IPS-20b (cell line): ENCODE data around the gene LCAT.

ENCODE experiments used
- H3K27ac ChIP-seq: one replicate; pipeline ENCODE4 v1.5.1; 2013; ENCODE audit warnings: low read length
- H3K27me3 ChIP-seq: 2 replicates; pipeline ENCODE4 v1.6.1; 2013; ENCODE audit warnings: mild to moderate bottlenecking, low read length, inconsistent platforms; ENCODE audit not compliant: insufficient read depth
- H3K36me3 ChIP-seq: 2 replicates; pipeline ENCODE4 v1.6.1; 2013; ENCODE audit warnings: low read depth, mild to moderate bottlenecking, inconsistent platforms, low read length, moderate library complexity; ENCODE audit not compliant: insufficient read depth
- H3K4me1 ChIP-seq: 2 replicates; pipeline ENCODE4 v1.6.1; 2013; ENCODE audit warnings: mild to moderate bottlenecking, control low read depth, inconsistent platforms, low read length, moderate library complexity; ENCODE audit not compliant: insufficient read depth
- H3K4me3 ChIP-seq: 2 replicates; pipeline ENCODE4 v1.5.1; 2013; ENCODE audit warnings: mild to moderate bottlenecking, low read length, inconsistent platforms
- H3K9ac ChIP-seq: 2 replicates; pipeline ENCODE4 v1.6.1; 2013; ENCODE audit warnings: low read depth, mild to moderate bottlenecking, inconsistent platforms, low read length, moderate library complexity
- H3K9me3 ChIP-seq: 2 replicates; pipeline ENCODE4 v1.6.1; 2013; ENCODE audit warnings: mild to moderate bottlenecking, low read depth, low read length, inconsistent platforms; ENCODE audit not compliant: insufficient read depth

LCAT gene

DNA sequence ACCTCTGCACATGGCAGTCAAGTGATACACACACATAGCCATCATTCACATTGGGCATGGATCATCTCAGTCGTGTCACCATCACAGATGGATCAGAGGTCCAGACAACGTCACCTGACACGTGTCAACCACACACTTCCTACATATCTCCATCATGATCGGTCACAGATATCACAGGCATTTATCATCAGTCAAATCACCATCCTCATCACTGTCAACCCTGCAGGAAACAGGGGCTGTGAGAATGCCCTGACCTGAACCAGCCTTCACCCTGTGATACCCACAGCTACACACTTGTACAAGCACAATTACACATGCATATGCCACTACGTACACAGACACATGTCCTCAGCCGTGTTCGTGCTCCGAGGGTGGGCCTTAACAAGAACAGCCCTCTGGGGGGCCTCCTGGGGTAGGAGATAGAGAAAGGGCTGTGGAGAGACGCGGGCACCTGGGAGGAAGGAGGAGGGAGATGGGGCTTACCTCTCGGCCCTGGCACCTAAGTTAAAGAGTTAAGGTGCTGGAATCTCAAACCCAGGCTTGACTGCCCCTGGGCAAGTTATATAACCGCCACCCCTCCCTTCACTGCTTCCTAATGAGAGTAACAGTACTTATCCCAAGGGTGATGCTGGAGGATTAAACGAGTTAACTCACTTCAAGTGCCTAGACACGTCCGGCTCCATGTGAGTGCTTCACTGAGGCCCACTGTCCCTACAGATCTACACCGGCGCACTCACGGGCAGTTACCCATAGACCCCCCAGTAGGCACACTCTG lies 23.4 kb upstream of the LCAT start:
- peaks cover 25% of the 10 kb centered on the region for H3K4me1 ChIP-seq
- H3K36me3 ChIP-seq, result peaks cover 11% of the 10 kb centered on the region
- H3K27ac ChIP-seq, result no peak overlapping the region
- peaks cover 8% of the 10 kb centered on the region; the same call in 1 of the 2 replicates for H3K27me3 ChIP-seq
- H3K9ac ChIP-seq, result peak overlapping the region; percentile 65; the same call in 1 of the 2 replicates
- peak overlapping the region; percentile 72 for H3K4me3 ChIP-seq
- no peaks in the 10 kb centered on the region for H3K9me3 ChIP-seq

DNA sequence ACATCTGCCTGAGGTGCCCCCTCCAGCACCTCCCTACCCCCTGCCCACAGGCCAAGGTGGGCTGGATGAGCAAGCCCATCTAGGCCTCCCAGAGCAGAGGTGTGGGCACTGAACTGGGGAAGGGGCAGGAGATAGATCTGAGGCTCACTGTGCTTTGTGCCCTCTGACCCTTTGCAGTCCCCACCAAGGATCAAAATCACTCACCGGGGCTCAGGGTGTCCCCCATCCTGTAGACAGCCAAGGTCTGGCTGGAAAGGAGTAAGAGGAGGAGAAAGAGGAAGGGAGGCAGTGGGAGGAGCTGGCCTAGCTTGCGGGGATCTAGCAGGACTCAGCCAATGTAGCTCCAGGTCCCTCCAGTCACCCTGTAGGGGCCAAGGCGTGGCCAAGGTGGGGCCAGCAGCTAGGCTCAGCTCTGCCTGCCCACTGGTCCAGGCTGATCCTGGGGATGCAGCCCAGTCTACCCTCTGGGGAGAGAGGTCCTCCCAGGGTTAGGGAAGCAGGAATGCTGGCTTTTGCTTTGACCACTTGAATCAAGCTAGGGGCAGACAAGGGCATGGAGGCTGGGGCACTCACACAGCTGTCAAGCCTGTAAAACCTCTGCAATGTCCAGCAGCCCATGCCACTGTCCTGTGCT lies 22.7 kb upstream of the LCAT start:
- H3K4me3 ChIP-seq, result peak overlapping the region; percentile 72; the same call in 1 of the 2 replicates
- H3K36me3 ChIP-seq, result peaks cover 17% of the 10 kb centered on the region
- no peak overlapping the region for H3K27ac ChIP-seq
- H3K4me1 ChIP-seq, result peaks cover 25% of the 10 kb centered on the region
- H3K27me3 ChIP-seq, result peaks cover 8% of the 10 kb centered on the region; the same call in 1 of the 2 replicates
- H3K9me3 ChIP-seq, result no peaks in the 10 kb centered on the region
- peak overlapping the region; percentile 59; the same call in 1 of the 2 replicates for H3K9ac ChIP-seq

DNA sequence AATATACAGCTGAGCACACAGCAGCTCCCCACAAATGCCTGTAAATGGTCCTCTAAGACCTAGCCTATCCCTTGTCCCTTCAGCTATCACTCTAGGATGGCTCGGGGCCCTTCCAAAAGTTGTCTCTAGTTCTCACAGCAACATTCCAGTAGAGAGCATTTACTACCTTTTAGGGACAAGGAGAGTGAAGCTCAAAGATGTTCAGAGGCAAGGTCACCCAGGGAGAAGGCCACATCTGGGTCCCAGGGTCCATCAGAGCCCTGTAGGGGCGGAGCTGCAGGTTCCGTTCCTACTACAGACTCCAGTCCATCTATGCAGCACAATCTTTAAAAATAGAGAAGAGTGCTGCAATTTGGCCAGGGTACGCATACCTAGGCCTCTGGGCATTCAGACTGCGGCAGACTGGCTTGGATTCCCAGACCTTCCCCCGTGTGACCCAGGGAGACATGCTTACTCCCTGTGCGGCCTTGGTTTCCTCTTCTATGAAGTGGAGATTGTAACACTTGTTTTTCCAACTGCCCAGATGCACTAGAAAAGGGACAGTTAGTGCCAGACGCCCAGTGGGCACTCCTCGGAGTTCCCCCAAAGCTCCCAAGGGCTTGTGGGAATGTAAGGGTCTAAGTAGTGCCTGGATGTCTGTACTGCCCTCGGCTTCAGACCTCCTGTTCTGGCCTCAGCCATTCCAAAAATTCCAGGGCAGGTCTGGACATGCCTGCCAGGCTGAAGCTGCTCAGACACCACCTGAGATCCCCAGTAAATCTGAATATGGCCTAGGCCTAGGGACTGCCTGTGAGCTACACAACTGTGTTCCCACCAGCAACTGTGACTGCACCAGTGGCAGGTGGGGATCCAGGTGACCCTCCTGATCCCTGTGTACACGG lies 22.0 kb upstream of the LCAT start:
- Histone ChIP-seq H3K4me1 (peaks cover 25% of the 10 kb centered on the region), H3K27me3 (peaks cover 8% of the 10 kb centered on the region; the same call in 1 of the 2 replicates), H3K36me3 (peaks cover 25% of the 10 kb centered on the region), H3K9me3 (no peaks in the 10 kb centered on the region), H3K4me3 (peak overlapping the region; percentile 30; the same call in 1 of the 2 replicates), H3K9ac (peak overlapping the region; percentile 59; the same call in 1 of the 2 replicates), H3K27ac (no peak overlapping the region)

DNA sequence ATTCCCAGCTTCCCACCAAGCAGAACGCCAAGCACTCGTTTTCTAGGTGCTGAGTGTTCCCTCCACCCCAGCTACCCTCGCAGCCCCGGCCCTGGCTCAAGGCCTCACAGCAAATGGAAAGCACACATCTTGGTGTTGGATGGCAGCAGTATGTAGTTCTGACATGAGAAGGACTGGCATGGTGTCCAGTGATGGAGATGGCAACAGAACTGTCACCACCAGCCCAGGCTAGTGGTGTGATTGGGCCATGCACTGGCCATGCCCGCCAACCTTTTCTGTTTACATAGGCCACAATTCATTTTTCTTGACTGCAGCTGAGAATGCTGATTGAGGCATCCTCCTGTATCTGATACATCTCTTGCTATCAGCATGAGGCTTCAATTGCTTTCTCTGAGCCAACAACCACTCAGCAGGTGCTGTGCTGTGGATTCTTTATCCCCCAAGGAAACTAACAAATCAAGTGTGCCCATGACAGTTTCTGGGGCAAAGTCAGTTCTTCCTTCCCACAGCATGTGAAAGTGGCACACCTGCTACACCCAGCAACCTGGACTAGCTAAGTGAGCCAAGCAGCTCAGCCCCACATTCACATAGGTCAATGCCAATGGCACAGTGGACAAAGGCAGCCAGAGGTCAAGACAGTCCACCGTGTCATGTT lies 20.7 kb upstream of the LCAT start:
- H3K36me3 ChIP-seq, result peaks cover 34% of the 10 kb centered on the region
- peaks cover 8% of the 10 kb centered on the region; the same call in 1 of the 2 replicates for H3K27me3 ChIP-seq
- peaks cover 25% of the 10 kb centered on the region for H3K4me1 ChIP-seq
- H3K9ac ChIP-seq, result peak overlapping the region; percentile 34; the same call in 1 of the 2 replicates
- H3K27ac ChIP-seq, result no peak overlapping the region
- no peak overlapping the region for H3K4me3 ChIP-seq
- no peaks in the 10 kb centered on the region for H3K9me3 ChIP-seq

DNA sequence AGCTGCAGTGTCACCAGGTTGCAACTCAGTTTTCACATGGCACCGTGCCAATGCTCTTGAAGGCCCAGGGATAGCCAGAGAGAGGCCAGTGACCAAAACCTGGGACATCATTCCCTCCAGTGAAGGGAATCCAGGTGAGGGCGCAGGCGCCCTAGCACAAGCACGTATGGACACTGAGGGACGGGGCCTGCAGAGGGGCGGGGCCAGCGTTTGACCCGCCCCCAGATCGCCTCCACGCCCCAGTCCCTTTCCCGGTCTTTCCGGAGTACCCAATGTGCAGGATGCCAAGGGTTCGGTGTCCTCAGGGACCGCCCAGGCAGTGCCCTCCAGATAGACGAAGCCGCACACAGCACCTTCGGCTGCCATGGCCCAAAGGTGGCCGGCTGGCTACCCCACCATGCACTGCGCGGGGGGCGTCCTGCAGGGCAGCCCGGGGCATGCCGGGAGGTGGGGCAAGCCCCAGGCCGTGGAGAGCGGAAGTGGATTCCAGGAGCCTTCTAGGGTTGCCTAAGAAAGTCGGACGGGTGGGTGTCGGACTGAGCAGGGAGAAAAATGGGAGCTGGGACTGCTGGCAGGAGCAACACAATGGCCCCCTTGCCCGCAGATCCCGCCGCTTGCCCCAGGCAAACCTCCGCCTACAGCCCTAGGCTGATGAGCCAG lies 19.9 kb upstream of the LCAT start:
- peak overlapping the region; percentile 34; the same call in 1 of the 2 replicates for H3K9ac ChIP-seq
- peaks cover 41% of the 10 kb centered on the region for H3K36me3 ChIP-seq
- no peak overlapping the region for H3K27ac ChIP-seq
- peaks cover 8% of the 10 kb centered on the region; the same call in 1 of the 2 replicates for H3K27me3 ChIP-seq
- H3K4me1 ChIP-seq, result peaks cover 25% of the 10 kb centered on the region
- peak overlapping the region; percentile 45; the same call in 1 of the 2 replicates for H3K4me3 ChIP-seq
- no peaks in the 10 kb centered on the region for H3K9me3 ChIP-seq

DNA sequence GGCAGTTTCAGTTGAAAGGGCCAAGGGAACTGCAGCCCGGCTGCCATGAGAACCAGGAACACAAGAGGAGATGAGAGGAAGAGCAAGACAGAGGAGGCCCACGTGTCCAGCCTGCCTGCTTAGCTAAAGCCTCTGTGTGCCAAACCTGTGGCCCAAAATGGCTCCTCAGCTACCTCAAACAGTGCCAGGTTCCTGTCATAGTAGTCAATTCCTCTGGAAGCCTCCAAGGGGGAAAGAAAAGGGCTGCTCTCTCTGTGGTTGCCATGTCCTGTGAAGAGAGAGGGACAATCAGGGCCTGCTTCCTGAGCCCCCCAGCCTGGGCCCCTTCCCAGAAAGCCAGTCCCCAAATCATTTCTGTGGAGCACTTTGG lies 19.4 kb upstream of the LCAT start:
- Histone ChIP-seq H3K36me3 (peaks cover 46% of the 10 kb centered on the region), H3K4me1 (peaks cover 25% of the 10 kb centered on the region), H3K4me3 (peak overlapping the region; percentile 45; the same call in 1 of the 2 replicates), H3K9ac (peak overlapping the region; percentile 34; the same call in 1 of the 2 replicates), H3K27me3 (peaks cover 8% of the 10 kb centered on the region; the same call in 1 of the 2 replicates), H3K9me3 (no peaks in the 10 kb centered on the region), H3K27ac (no peak overlapping the region)

DNA sequence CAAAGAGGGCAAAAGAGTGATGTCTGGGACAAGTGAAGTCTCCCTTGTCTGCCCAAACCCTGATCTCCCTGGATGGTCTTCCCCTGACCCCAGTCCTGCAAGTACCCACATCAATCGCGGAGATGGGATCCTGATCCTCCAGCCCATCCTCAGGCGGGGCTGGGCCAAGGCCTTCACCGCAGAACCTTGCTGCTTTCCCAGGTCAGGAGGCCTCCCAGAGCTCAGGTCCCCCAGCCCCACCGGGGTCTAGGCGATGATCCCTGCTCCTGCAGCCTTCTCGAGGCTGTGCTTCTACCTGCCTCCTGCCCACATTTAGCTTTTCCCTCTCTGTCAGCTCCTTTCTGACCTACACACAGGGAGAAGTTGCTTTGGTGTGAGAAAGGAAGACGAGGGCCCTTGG lies 18.2 kb upstream of the LCAT start:
- H3K4me3 ChIP-seq, result no peak overlapping the region
- no peaks in the 10 kb centered on the region for H3K9me3 ChIP-seq
- peaks cover 22% of the 10 kb centered on the region for H3K4me1 ChIP-seq
- 0 out of 2 replicates have a peak, but pooled peaks cover under 1% of the 10 kb centered on the region for H3K27me3 ChIP-seq
- H3K9ac ChIP-seq, result no peak overlapping the region
- peaks cover 55% of the 10 kb centered on the region for H3K36me3 ChIP-seq
- H3K27ac ChIP-seq, result no peak overlapping the region

DNA sequence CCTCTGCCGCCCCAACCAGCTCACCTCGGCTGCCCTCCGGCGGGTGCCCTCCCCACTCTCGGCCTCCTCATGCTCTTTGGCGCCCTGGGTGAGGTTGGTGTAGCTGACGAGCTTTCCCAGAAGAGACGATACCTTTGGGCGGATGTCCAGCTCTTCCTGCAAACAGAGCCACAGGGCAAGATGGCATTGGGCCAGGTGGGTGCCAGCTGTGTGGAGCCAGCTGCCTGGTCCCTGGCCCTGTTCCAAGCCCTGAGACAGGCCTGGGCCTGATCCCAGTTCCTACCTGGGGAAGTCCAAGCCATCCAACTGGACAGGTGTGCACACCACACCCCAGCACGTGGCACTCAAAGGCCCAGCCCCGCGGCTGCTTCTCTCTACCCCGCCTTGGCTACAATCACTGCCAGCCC lies 17.6 kb upstream of the LCAT start:
- H3K36me3 ChIP-seq, result peaks cover 55% of the 10 kb centered on the region
- H3K4me1 ChIP-seq, result peaks cover 16% of the 10 kb centered on the region
- no peak overlapping the region for H3K27ac ChIP-seq
- H3K9ac ChIP-seq, result no peak overlapping the region
- no peaks in the 10 kb centered on the region for H3K9me3 ChIP-seq
- H3K4me3 ChIP-seq, result no peak overlapping the region
- no peaks in the 10 kb centered on the region for H3K27me3 ChIP-seq

DNA sequence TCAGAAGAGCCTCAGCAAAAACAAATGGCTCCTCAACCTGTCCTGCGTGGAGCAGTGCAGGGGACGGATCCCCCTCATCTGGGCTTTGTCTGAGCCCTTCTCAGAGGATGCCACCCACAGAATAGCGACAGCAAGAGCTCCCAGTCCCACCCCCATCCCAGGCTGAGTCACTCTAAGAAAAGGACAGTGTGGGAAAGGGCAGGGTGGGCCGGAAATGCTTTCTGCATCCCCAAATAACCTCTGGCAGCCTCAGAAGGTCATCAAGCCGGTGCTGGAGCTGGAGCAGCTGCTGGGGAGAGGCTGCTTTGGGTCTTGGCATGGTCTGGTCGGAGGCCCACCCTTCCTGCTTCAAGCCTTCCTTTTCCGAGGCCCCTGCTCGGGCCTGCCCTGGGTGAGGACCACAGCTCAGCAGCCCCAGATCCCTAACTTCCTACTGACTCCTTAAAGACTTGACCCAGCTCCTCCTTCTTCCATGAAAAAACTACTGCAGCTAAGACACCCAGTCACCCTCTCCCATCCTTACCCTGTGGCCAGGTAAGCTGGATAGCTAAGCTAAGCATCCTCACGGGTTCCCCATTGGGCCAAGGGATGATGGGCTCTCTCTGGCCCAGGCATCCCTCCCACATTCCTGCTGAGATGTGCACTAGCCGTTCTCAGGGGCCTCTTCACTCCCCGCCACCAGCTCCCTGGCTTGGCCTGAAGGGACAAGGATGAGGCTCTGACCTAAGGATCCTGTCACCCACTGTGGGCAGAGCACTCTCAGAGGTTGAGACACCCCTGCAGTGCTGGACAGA lies 15.8 kb upstream of the LCAT start:
- no peak overlapping the region for H3K9ac ChIP-seq
- no peak overlapping the region for H3K4me3 ChIP-seq
- peaks cover 55% of the 10 kb centered on the region for H3K36me3 ChIP-seq
- no peak overlapping the region for H3K27ac ChIP-seq
- no peaks in the 10 kb centered on the region for H3K9me3 ChIP-seq
- no peaks in the 10 kb centered on the region for H3K27me3 ChIP-seq
- peaks cover 10% of the 10 kb centered on the region for H3K4me1 ChIP-seq

DNA sequence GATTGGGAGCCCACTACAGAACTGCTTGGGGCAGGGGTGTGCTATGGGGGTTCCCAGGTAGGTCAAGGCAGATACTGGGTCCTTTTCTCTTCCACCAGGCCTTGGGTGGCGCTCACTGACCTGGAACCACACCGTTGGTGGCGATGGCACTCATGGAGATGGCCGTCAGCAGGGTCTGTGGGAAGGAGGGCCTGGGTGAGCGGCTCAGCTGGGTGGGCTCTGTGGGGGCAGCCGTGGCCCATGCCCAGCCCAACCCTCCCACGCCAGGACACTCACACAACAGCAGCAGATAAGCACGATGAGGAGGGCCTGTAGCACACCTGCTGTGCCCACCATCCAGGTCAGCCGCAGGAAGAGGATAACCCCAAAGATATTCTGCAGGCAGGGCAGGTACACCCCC lies 13.7 kb upstream of the LCAT start:
- Histone ChIP-seq H3K9me3 (no peaks in the 10 kb centered on the region), H3K4me1 (no peaks in the 10 kb centered on the region), H3K27ac (no peak overlapping the region), H3K36me3 (peaks cover 60% of the 10 kb centered on the region), H3K4me3 (no peak overlapping the region), H3K27me3 (no peaks in the 10 kb centered on the region), H3K9ac (no peak overlapping the region)
